HG03135 (cell line): ENCODE measurements around the gene SMIM10.
"Not testable (repeated sequence)": the region's sequence is repeated elsewhere in the genome, so short reads cannot be mapped to it uniquely, and the experiment has no call there.

Experiments used
- ATAC-seq: cut with Tn5 transposase; IDR thresholded peaks from one replicate; pipeline ENCODE4 v1.9.1; 2021; ENCODE audit warnings: mild to moderate bottlenecking, moderate library complexity; ENCODE audit not compliant: unreplicated experiment

Gene SMIM10

GRCh38 chrX:135009838-135010237 is 19.0 kb downstream of the SMIM10 start:
- ATAC-seq = no peak

- no peak for ATAC-seq
Measured at GRCh38 chrX:135010921-135011320, 20.1 kb downstream of the SMIM10 start.

DNA sequence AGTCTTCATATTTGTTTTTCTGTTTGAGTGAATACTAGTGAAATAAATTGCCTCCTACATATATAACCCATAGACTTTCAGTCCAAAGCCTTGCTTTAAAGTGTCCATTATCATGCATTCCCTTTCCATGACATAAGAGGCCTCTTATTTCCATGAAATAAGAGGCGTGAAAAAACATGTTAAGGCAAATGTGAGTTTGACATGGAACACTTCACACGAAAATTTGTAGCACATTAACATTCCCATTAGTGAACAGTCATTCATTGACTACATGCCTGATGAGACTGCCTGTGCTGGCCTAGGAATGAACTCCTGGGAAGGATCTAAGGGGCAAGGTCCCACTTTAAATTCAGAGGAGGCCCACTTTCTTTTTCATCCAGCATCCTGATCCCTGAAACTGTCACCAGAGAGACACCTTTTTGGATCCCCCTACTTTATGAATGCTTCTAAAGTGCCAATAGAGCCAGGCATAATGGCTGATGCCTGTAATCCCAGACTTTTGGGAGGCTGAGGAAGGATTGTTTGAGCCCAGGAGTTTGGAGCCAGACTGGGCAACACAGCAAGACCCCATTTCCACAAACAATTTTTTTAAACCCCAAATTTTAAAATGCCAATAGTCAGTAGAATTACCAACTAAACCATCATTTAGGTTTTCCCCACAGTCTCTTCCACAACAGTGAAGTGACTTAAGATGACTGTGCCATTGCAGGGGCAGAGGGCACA is 24.9 kb downstream of the SMIM10 start:
- ATAC-seq = no peak

DNA sequence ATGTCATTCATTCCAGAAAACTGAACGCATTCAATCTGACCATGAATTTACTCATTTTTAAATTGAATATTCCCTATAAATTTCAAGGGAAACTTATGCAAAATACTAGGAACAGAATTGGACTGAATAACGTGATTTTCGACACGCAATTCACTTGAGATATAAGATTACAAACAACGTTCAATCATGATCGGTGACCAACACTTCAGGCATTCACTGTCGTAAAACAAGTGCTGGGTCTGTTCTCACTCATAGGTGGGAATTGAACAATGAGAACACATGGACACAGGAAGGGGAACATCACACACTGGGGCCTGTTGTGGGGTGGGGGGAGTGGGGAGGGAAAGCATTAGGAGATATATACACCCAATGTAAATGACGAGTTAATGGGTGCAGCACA is 29.1 kb downstream of the SMIM10 start:
- ATAC-seq = not testable (repeated sequence)

DNA sequence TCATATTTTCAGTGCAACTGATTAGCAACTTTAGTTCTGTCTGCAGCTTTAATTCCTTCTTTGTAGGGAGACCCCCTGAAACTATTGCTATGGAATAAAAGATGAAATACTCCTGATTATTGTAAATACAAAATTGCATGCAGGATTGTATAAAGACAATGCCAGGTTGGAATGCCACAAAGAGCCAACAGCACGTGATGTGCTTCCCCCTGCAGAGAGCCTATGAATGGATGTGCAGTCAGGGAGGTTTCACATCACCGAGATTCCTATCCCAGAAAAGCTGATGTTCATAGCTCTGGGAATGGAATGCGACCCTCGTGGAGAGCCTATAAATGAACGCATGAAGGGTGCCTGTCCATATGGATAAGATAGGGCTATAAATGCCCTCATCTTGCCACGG is 33.0 kb downstream of the SMIM10 start:
- ATAC-seq = not testable (repeated sequence)

DNA sequence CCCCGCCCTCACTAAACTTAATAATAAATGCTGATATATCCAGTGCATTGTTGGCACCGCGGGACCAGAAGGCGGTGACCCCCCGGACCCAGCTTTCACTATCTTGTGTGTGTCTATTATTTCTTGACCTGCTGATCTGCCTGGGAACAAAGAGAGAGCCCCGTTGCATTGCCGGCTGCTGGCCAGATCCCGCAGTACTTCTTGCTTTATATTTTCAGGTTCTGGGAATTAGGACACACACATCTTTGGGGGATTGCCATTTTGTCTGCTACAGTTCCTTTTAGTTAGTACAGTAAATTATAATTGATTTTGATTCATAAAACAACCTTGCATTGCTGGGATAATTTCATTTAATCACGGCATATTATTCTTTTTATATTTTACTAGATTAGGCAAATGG is 33.7 kb downstream of the SMIM10 start:
- no peak for ATAC-seq

DNA sequence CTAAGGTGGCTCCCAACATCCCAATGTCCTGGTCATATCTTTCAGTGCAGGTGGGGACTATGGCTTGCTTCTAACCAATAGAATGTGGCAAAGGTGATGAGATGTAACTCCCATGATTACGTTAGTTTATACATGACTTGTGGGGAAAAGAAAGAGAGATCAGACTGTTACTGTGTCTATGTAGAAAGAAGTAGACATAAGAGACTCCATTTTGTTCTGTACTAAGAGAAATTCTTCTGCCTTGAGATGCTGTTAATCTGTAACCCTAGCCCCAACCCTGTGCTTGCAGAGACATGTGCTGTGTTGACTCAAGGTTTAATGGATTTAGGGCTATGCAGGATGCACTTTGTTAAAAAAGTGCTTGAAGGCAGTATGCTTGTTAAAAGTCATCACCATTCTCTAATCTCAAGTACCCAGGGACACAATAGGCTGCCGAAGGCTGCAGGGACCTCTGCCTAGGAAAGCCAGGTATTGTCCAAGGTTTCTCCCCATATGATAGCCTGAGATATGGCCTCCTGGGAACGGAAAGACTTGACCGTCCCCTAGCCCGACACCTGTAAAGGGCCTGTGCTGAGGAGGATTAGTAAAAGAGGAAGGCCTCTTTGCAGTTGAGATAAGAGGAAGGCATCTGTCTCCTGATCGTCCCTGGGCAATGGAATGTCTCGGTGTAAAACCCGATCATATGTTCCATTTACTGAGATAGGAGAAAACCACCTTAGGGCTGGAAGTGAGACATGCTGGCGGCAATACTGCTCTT is 39.6 kb downstream of the SMIM10 start:
- not testable (repeated sequence) for ATAC-seq

DNA sequence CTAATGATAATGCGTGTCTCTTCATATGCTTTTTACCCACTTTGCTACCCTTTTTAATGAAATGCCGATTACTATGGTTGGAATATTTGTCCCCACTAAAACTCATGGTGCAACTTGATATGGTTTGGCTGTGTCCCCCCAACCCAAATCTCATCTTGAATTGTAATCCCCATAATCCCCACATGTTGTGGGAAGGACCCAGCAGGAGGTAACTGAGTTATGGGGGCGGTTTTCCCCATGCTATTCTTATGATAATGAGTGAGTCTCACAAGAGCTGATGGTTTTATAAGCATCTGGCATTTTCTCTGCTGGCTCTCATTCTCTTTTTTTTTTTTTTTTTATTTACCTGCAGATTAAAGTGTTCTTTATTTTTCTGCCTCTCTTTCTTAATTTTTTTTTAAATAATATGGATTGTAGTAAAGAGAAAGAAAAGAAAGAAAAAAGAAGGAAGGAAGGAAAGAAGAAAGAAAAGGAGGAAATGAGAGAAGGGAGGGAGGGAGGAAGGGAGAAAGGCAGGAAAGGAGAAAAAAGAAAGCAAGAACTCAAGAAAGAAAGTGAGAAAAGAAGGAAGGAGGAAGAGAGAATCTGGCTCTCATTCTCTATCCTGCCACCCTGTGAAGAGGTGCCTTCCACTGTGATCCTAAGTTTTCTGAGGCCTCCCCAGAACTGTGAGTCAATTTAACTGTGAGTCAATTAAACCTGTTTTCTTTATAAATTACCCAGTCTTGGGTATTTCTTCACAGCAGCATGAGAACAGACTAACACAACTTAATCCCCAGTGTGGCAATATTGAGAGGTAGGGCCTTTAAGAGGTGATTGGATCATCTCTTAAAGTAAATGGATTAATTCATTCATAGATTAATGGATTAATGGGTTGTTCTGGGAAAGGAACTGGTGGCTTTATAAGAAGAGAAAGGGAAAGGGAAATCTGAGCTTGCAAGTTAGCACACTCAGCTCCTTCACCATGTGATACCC is 50.6 kb downstream of the SMIM10 start:
- not testable (repeated sequence) for ATAC-seq
